Uterus (tissue), 4 donors: Measurements from ENCODE around the gene RBM24. TPM values are rescaled to one million over a fixed set of nuclear protein-coding genes. Genes with fewer than 3 reads are reported as not detected.

Experiments used
- DNase-seq, 2 donors: peaks; one replicate each; pipeline ENCODE4 v3.0.0-alpha.2; 2019 to 2020
- H3K27ac ChIP-seq, 2 donors: fragments of 200-600 bp; sonication (generic); 1 replicate in 1 of 2; 2 replicates in 1 of 2; pipeline ENCODE4 v1.5.1; 2016 to 2018
- H3K27me3 ChIP-seq, 2 donors: fragments of 200-600 bp; sonication (generic); one replicate each; pipeline ENCODE4 v1.5.1; 2018 to 2019; ENCODE audit warnings: control low read depth in 1 of 2
- H3K36me3 ChIP-seq, 2 donors: fragments of 200-600 bp; sonication (generic); one replicate each; pipeline ENCODE4 v1.5.1; 2019; ENCODE audit warnings: control low read depth in 1 of 2
- H3K4me1 ChIP-seq, 2 donors: fragments of 200-600 bp; sonication (generic); one replicate each; pipeline ENCODE4 v1.5.1; 2018 to 2019; ENCODE audit warnings: control low read depth in 1 of 2
- H3K4me3 ChIP-seq, 2 donors: fragments of 200-600 bp; sonication (generic); 1 replicate in 1 of 2; 2 replicates in 1 of 2; pipeline ENCODE4 v1.5.1; 2018 to 2019; ENCODE audit warnings: mild to moderate bottlenecking in 1 of 2
- H3K9me3 ChIP-seq, 2 donors: fragments of 200-600 bp; sonication (generic); one replicate each; pipeline ENCODE4 v1.5.1; 2019; ENCODE audit warnings: control low read depth in 1 of 2
- CTCF ChIP-seq, 4 experiments: fragments of 200-600 bp in 2 of 4; fragments of 450-650 bp in 2 of 4; sonication (generic) in 2 of 4; IDR thresholded peaks; one replicate each; pipeline ENCODE4 v1.5.1; 2016 to 2019; ENCODE audit warnings: antibody characterized with exemption in 4 of 4, mild to moderate bottlenecking in 2 of 4, moderate library complexity in 1 of 4
- POLR2A ChIP-seq, 2 donors: fragments of 450-650 bp; IDR thresholded peaks; one replicate each; pipeline ENCODE4 v1.6.1; 2016; ENCODE audit warnings: antibody characterized with exemption in 2 of 2, mild to moderate bottlenecking in 1 of 2, moderate library complexity in 1 of 2
- intact Hi-C: fragments of 100-400 bp; cut with DNase I; formaldehyde crosslinking; loops from one replicate; pipeline ENCODE4 v1.15.1; 2023; ENCODE audit warnings: low total_unique reads
- total RNA-seq, 4 donors: library from RNA; depleted of rRNA in 3 of 4; stranded (reverse); fragments of >200 nt in 3 of 4; gene quantifications; one replicate each; pipeline versions ENCODE4 v1.1.0 to v1.2.4, GENCODE V29; 2014 to 2023
- donor health status: DM: yes; HTN: yes; CAD: no.

The RBM24 gene
- total RNA-seq, 4 donors from 2014 or later, result 2.0 to 69.4 (median 27.0) TPM

GRCh38 chr6:17343215-17343614 is 62.1 kb downstream of the RBM24 start:
- no peak for TF ChIP-seq POLR2A (IDR thresholded peaks at IDR 0.05)
- no peak for TF ChIP-seq CTCF (IDR thresholded peaks at IDR 0.05)
- H3K36me3 ChIP-seq, result no peaks in the 10 kb centered on the region
- DNase-seq, result no peak
- no peaks in the 10 kb centered on the region for H3K9me3 ChIP-seq
- H3K4me3 ChIP-seq, result no peak overlapping the region
- intact Hi-C loops, result no loop called here
- no peaks in the 10 kb centered on the region for H3K4me1 ChIP-seq
- no peaks in the 10 kb centered on the region for H3K27me3 ChIP-seq
- no peak overlapping the region for H3K27ac ChIP-seq

Other genes starting within 250 kb of the RBM24 start
- gene STMND1, start 179.3 kb upstream of the RBM24 start, total RNA-seq, result 1 to 10 TPM in 1 of 4 donors, not detected in 3; 1.4 TPM
- 10 to 100 TPM; 11.8 to 27.6 (median 15.0) TPM for gene CAP2, start 112.2 kb downstream of the RBM24 start, total RNA-seq